ENCODE data around the gene MTOR.

The MTOR gene

DNA sequence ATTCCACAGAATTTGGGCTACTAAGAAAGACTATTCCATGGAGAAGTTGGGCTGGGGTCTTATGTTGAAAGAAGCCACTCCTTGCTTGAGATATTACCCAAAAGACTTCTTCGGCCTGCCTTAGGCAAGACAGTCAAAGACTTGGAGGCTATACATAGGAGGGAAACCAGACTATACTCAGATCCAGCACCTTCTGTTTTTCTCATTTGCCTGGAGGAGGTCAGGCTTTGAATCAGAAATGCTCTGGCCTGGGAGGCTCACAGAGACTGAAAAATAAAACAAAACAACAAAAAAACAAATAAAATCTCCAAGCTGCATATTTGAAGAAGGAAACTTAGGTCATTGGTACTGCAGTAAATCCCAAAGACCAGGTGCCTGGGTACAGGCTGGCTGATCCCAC lies 124.3 kb downstream of the MTOR start:
- no peaks in the 10 kb centered on the region for H3K9me3 ChIP-seq (ENCODE audit: control insufficient read depth, insufficient read depth, low read length)
- DNase-seq (ENCODE audit: low read depth, low spot score), result no peak
- no peaks in the 10 kb centered on the region for H3K4me1 ChIP-seq (ENCODE audit: control insufficient read depth, insufficient read depth, low read length)
- no peaks in the 10 kb centered on the region for H3K27me3 ChIP-seq (ENCODE audit: control insufficient read depth, insufficient read depth, low read length)
- WGBS (ENCODE audit: insufficient coverage, insufficient read length), result no CpG with 5 or more reads among the region's 1 CpG
- peaks cover 17% of the 10 kb centered on the region; the same call in 1 of the 2 replicates for H3K36me3 ChIP-seq (ENCODE audit: control insufficient read depth, insufficient read depth, low read length)
- H3K27ac ChIP-seq (ENCODE audit: low read length), result no peak overlapping the region
- H3K4me3 ChIP-seq (ENCODE audit: low read length), result no peak overlapping the region

GRCh38 chr1:11134898-11135266 lies 127.5 kb downstream of the MTOR start:
- no peak for DNase-seq (ENCODE audit: low read depth, low spot score)
- H3K4me1 ChIP-seq (ENCODE audit: control insufficient read depth, insufficient read depth, low read length), result no peaks in the 10 kb centered on the region
- peaks cover 37% of the 10 kb centered on the region for H3K36me3 ChIP-seq (ENCODE audit: control insufficient read depth, insufficient read depth, low read length)
- no peak overlapping the region for H3K4me3 ChIP-seq (ENCODE audit: low read length)
- no peak overlapping the region for H3K27ac ChIP-seq (ENCODE audit: low read length)
- H3K9me3 ChIP-seq (ENCODE audit: control insufficient read depth, insufficient read depth, low read length), result no peaks in the 10 kb centered on the region
- WGBS (ENCODE audit: insufficient coverage, insufficient read length), result no CpG with 5 or more reads among the region's 5 CpGs
- H3K27me3 ChIP-seq (ENCODE audit: control insufficient read depth, insufficient read depth, low read length), result no peaks in the 10 kb centered on the region

- Histone ChIP-seq H3K36me3 (ENCODE audit: control insufficient read depth, insufficient read depth, low read length) (peaks cover 39% of the 10 kb centered on the region), H3K4me1 (ENCODE audit: control insufficient read depth, insufficient read depth, low read length) (no peaks in the 10 kb centered on the region)
- WGBS (ENCODE audit: insufficient coverage, insufficient read length), result no CpG with 5 or more reads among the region's 5 CpGs
Measured at GRCh38 chr1:11134251-11134897, 128.0 kb downstream of the MTOR start.

DNA sequence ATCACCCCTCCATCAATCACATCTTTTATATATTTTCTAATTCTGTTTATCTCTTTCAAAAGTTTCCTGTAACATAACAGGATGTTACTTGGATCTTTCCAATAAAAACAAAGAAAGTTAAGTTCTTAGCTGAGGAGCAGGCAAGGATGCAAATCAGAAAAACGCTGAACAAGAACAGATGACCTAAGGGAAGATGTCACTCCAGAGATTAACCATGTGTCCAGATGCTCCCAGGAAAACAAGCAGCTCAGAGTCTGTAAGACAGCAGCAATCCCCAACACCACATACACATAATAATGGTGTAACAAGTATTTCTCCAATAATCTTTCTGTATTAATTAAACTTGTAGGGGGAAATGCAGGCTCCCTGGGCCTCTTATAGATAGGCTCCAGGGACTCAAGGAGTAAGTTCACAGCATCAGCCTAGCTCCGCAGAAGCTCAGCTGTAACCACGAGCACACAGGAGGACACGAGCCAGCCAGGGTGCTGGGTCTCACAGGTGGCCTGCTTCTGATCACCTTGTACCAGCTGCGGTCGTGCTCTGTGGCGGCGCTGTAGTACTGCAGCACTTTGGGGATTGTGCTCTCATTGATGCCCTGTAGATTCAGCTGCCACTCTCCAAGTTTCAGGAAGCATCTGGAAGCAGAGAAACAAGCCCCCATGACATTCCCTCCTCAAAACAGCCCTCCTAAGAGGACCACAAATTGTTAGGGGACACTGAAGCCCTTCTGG lies 129.6 kb downstream of the MTOR start:
- WGBS (ENCODE audit: insufficient coverage, insufficient read length), result no CpG with 5 or more reads among the region's 8 CpGs
- Histone ChIP-seq H3K9me3 (ENCODE audit: control insufficient read depth, insufficient read depth, low read length) (no peaks in the 10 kb centered on the region), H3K36me3 (ENCODE audit: control insufficient read depth, insufficient read depth, low read length) (peaks cover 38% of the 10 kb centered on the region), H3K27ac (ENCODE audit: low read length) (no peak overlapping the region), H3K27me3 (ENCODE audit: control insufficient read depth, insufficient read depth, low read length) (no peaks in the 10 kb centered on the region), H3K4me1 (ENCODE audit: control insufficient read depth, insufficient read depth, low read length) (no peaks in the 10 kb centered on the region), H3K4me3 (ENCODE audit: low read length) (no peak overlapping the region)
- DNase-seq (ENCODE audit: low read depth, low spot score), result no peak

More at GRCh38 chr1:11134251-11134897, 128.0 kb downstream of the MTOR start:
- Histone ChIP-seq H3K9me3 (ENCODE audit: control insufficient read depth, insufficient read depth, low read length) (no peaks in the 10 kb centered on the region), H3K27ac (ENCODE audit: low read length) (no peak overlapping the region), H3K27me3 (ENCODE audit: control insufficient read depth, insufficient read depth, low read length) (no peaks in the 10 kb centered on the region), H3K4me3 (ENCODE audit: low read length) (no peak overlapping the region)
- no peak for DNase-seq (ENCODE audit: low read depth, low spot score)

DNA sequence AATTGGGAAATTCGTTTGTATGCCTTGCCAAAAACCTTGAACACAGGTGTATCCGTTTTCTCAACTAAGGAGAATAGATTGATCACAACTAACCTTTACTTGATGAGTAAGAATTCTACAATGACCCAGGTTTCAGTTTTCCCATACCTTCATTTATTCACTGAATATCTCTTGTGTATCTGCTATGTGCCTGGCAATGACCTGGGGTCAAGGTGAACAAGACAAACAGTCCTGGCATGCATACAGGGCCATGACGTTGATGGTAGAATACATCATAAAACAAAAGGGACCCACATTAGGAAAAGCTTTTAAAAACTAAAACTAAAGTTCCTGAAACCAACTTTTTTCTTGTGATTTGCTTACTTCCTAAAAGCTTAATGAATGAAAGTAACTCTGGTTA lies 130.5 kb downstream of the MTOR start:
- H3K27ac ChIP-seq (ENCODE audit: low read length), result no peak overlapping the region
- no peak for DNase-seq (ENCODE audit: low read depth, low spot score)

DNA sequence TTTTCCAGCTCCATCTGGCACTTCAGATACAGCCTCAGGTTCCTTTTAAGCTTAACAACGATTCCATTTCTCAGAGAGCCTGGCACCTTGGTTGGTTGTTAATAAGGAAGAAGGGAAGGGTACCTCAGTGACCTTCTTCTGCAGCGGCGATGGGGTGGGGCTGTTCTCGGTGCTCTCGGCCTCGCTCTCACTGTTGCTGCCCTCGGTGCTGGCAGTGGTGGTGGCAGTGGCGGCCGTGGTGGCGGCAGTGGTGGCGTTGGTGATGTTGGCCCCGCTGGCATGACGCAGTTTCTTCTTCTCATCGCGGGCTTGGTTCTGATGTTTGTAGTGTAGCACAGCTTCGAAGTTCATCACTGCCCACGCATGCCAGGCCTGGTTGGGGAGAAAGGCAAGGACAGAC lies 131.9 kb downstream of the MTOR start:
- Histone ChIP-seq H3K4me1 (ENCODE audit: control insufficient read depth, insufficient read depth, low read length) (no peaks in the 10 kb centered on the region), H3K27me3 (ENCODE audit: control insufficient read depth, insufficient read depth, low read length) (no peaks in the 10 kb centered on the region), H3K4me3 (ENCODE audit: low read length) (no peak overlapping the region), H3K27ac (ENCODE audit: low read length) (no peak overlapping the region), H3K36me3 (ENCODE audit: control insufficient read depth, insufficient read depth, low read length) (peaks cover 50% of the 10 kb centered on the region), H3K9me3 (ENCODE audit: control insufficient read depth, insufficient read depth, low read length) (no peaks in the 10 kb centered on the region)
- no CpG with 5 or more reads among the region's 17 CpGs for WGBS (ENCODE audit: insufficient coverage, insufficient read length)
- no peak for DNase-seq (ENCODE audit: low read depth, low spot score)

More for the DNA sequence above, 130.5 kb downstream of the MTOR start:
- no CpG with 5 or more reads among the region's 3 CpGs for WGBS (ENCODE audit: insufficient coverage, insufficient read length)
- peaks cover 46% of the 10 kb centered on the region for H3K36me3 ChIP-seq (ENCODE audit: control insufficient read depth, insufficient read depth, low read length)
- H3K27me3 ChIP-seq (ENCODE audit: control insufficient read depth, insufficient read depth, low read length), result no peaks in the 10 kb centered on the region
- H3K4me3 ChIP-seq (ENCODE audit: low read length), result no peak overlapping the region
- no peaks in the 10 kb centered on the region for H3K9me3 ChIP-seq (ENCODE audit: control insufficient read depth, insufficient read depth, low read length)
- no peaks in the 10 kb centered on the region for H3K4me1 ChIP-seq (ENCODE audit: control insufficient read depth, insufficient read depth, low read length)

GRCh38 chr1:11129649-11130390 lies 132.5 kb downstream of the MTOR start:
- DNase-seq (ENCODE audit: low read depth, low spot score), result no peak
- Histone ChIP-seq H3K36me3 (ENCODE audit: control insufficient read depth, insufficient read depth, low read length) (peaks cover 53% of the 10 kb centered on the region), H3K27me3 (ENCODE audit: control insufficient read depth, insufficient read depth, low read length) (no peaks in the 10 kb centered on the region), H3K4me1 (ENCODE audit: control insufficient read depth, insufficient read depth, low read length) (no peaks in the 10 kb centered on the region), H3K9me3 (ENCODE audit: control insufficient read depth, insufficient read depth, low read length) (no peaks in the 10 kb centered on the region), H3K27ac (ENCODE audit: low read length) (no peak overlapping the region), H3K4me3 (ENCODE audit: low read length) (no peak overlapping the region)
- no CpG with 5 or more reads among the region's 15 CpGs for WGBS (ENCODE audit: insufficient coverage, insufficient read length)

DNA sequence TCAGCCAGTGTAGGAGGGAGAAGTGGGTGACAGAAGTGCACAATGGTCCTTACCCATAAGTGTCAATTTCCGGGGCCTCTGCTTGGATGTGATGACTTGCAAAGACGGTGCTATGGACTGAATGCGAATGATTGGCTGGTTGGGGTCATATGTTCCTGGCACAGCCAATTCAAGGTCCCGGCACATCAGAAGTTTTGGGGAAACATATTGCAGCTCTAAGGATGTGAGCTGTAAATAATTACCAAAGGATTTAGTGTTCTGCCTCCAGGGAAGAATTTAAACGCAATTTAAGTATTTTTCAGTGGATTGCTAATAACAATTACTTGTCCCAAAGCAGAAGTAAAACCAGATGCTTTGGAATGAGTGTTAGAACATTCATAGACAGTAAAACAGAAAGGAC lies 135.8 kb downstream of the MTOR start:
- Histone ChIP-seq H3K36me3 (ENCODE audit: control insufficient read depth, insufficient read depth, low read length) (peaks cover 49% of the 10 kb centered on the region), H3K4me1 (ENCODE audit: control insufficient read depth, insufficient read depth, low read length) (no peaks in the 10 kb centered on the region), H3K27ac (ENCODE audit: low read length) (no peak overlapping the region), H3K9me3 (ENCODE audit: control insufficient read depth, insufficient read depth, low read length) (no peaks in the 10 kb centered on the region), H3K4me3 (ENCODE audit: low read length) (no peak overlapping the region), H3K27me3 (ENCODE audit: control insufficient read depth, insufficient read depth, low read length) (no peaks in the 10 kb centered on the region)
- no CpG with 5 or more reads among the region's 5 CpGs for WGBS (ENCODE audit: insufficient coverage, insufficient read length)
- DNase-seq (ENCODE audit: low read depth, low spot score), result no peak

DNA sequence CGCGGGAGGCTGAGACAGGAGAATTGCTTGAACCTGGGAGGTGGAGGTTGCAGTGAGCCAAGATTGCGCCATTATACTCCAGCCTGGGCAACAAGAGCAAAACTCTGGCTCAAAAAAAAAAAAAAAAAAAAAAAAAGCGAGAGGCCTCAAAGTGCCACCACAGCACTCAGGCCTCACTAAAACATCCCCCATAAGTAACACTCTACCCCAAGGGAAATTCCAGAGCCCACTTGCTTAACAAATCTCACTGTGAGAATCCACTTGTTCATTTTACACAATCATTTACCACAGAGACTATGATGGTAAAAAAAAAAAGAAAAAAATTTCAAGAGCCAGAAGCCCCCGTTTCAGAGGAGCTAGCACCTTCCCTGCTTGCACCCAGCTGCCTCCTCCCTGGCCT lies 136.4 kb downstream of the MTOR start:
- H3K9me3 ChIP-seq (ENCODE audit: control insufficient read depth, insufficient read depth, low read length), result no peaks in the 10 kb centered on the region
- no CpG with 5 or more reads among the region's 5 CpGs for WGBS (ENCODE audit: insufficient coverage, insufficient read length)
- H3K27ac ChIP-seq (ENCODE audit: low read length), result no peak overlapping the region
- no peaks in the 10 kb centered on the region for H3K27me3 ChIP-seq (ENCODE audit: control insufficient read depth, insufficient read depth, low read length)
- no peak for DNase-seq (ENCODE audit: low read depth, low spot score)
- H3K36me3 ChIP-seq (ENCODE audit: control insufficient read depth, insufficient read depth, low read length), result peaks cover 49% of the 10 kb centered on the region
- no peak overlapping the region for H3K4me3 ChIP-seq (ENCODE audit: low read length)
- H3K4me1 ChIP-seq (ENCODE audit: control insufficient read depth, insufficient read depth, low read length), result no peaks in the 10 kb centered on the region

GRCh38 chr1:11124965-11125364 lies 137.4 kb downstream of the MTOR start:
- no peak for DNase-seq (ENCODE audit: low read depth, low spot score)
- Histone ChIP-seq H3K4me3 (ENCODE audit: low read length) (no peak overlapping the region), H3K4me1 (ENCODE audit: control insufficient read depth, insufficient read depth, low read length) (no peaks in the 10 kb centered on the region), H3K9me3 (ENCODE audit: control insufficient read depth, insufficient read depth, low read length) (no peaks in the 10 kb centered on the region), H3K27ac (ENCODE audit: low read length) (no peak overlapping the region), H3K27me3 (ENCODE audit: control insufficient read depth, insufficient read depth, low read length) (no peaks in the 10 kb centered on the region), H3K36me3 (ENCODE audit: control insufficient read depth, insufficient read depth, low read length) (peaks cover 41% of the 10 kb centered on the region)
- WGBS (ENCODE audit: insufficient coverage, insufficient read length), result no CpG with 5 or more reads among the region's 3 CpGs

Data from iPS DF 6.9 (cell line).